NB4 (cell line): Measurements from ENCODE around the gene WNT7B.

Experiments used
- CTCF ChIP-seq: IDR thresholded peaks from one replicate; pipeline ENCODE4 v1.5.1; 2012; ENCODE audit warnings: low read depth, low read length
- MYC ChIP-seq: IDR thresholded peaks from 2 replicates; pipeline ENCODE4 v1.6.1; 2011; ENCODE audit warnings: low read depth, low read length
- POLR2A ChIP-seq: IDR thresholded peaks from 2 replicates; pipeline ENCODE4 v1.6.1; 2011; ENCODE audit warnings: mild to moderate bottlenecking; ENCODE audit not compliant: insufficient read length; ENCODE audit errors: extremely low read depth

GRCh38 chr22:45937960-45938359 lies 39.0 kb downstream of the WNT7B start:
- TF ChIP-seq CTCF (no peak), POLR2A (no peak), MYC (no peak)
